Hematopoietic multipotent progenitor cell treated with erythropoietin and hydrocortisone succinate and interleukin-3 and kit ligand, for 6 days (in vitro differentiated cells): ENCODE measurements around the gene LRCH3.

Experiments used
- DNase-seq: peaks from one replicate; pipeline ENCODE4 v3.0.0-alpha.2; 2015

LRCH3 gene

GRCh38 chr3:197794115-197794514, 3.1 kb downstream of the LRCH3 start:
- DNase-seq: no peak

- DNase-seq: no peak
Observed at GRCh38 chr3:197795200-197795599, 4.1 kb downstream of the LRCH3 start.

- no peak for DNase-seq
Observed at GRCh38 chr3:197796087-197796486, 5.0 kb downstream of the LRCH3 start.

- no peak for DNase-seq
Observed at GRCh38 chr3:197798863-197799262, 7.8 kb downstream of the LRCH3 start.

GRCh38 chr3:197800379-197800778, 9.3 kb downstream of the LRCH3 start:
- DNase-seq: no peak

GRCh38 chr3:197801891-197802778, 11.1 kb downstream of the LRCH3 start:
- peak; percentile 72 for DNase-seq

- peak; percentile 39 for DNase-seq
Observed at GRCh38 chr3:197802779-197803459, 11.9 kb downstream of the LRCH3 start.

- peak; percentile 61 for DNase-seq
Observed at GRCh38 chr3:197804511-197804910, 13.5 kb downstream of the LRCH3 start.

- DNase-seq: no peak
Observed at GRCh38 chr3:197807969-197808587, 17.0 kb downstream of the LRCH3 start.

- DNase-seq: no peak
Observed at GRCh38 chr3:197809356-197810020, 18.4 kb downstream of the LRCH3 start.

GRCh38 chr3:197810901-197811300, 19.8 kb downstream of the LRCH3 start:
- no peak for DNase-seq

- no peak for DNase-seq
Observed at GRCh38 chr3:197811343-197811742, 20.3 kb downstream of the LRCH3 start.

- DNase-seq: no peak
Observed at GRCh38 chr3:197814372-197814771, 23.3 kb downstream of the LRCH3 start.

GRCh38 chr3:197820550-197821335, 29.7 kb downstream of the LRCH3 start:
- DNase-seq: no peak

- DNase-seq: no peak
Observed at GRCh38 chr3:197829397-197830045, 38.5 kb downstream of the LRCH3 start.

- DNase-seq: no peak
Observed at GRCh38 chr3:197830308-197830966, 39.4 kb downstream of the LRCH3 start.

- DNase-seq: no peak
Observed at GRCh38 chr3:197830967-197831313, 39.9 kb downstream of the LRCH3 start.

- no peak for DNase-seq
Observed at GRCh38 chr3:197833930-197834715, 43.1 kb downstream of the LRCH3 start.

GRCh38 chr3:197835509-197835908, 44.5 kb downstream of the LRCH3 start:
- DNase-seq: no peak

GRCh38 chr3:197836244-197836643, 45.2 kb downstream of the LRCH3 start:
- no peak for DNase-seq

- DNase-seq: no peak
Observed at GRCh38 chr3:197837282-197837681, 46.2 kb downstream of the LRCH3 start.
